ENCODE measurements around the gene ARFGEF3.

DNA sequence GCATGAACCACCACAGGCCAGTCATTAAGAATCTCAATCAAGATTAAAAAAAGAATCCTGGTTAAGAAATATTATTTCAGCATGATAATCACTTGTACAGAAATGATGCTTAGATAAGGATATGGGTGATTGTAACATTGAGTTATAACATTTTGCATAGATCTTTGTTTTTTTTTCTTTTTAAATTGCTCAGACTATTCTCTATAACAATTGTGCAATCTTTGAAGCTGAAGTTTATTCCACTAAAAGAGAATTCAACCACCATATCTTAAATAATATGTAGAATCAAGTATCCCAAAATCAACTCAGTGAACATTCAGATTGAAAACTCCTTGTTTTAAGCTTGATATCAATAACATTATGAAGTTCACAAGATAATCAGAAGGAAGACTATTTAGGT, 215.3 kb downstream of the ARFGEF3 start:
- no peak for TF ChIP-seq SETDB1 (IDR thresholded peaks at IDR 0.05; ENCODE audit: insufficient read length, low read length)
- TF ChIP-seq, protein P1, sequence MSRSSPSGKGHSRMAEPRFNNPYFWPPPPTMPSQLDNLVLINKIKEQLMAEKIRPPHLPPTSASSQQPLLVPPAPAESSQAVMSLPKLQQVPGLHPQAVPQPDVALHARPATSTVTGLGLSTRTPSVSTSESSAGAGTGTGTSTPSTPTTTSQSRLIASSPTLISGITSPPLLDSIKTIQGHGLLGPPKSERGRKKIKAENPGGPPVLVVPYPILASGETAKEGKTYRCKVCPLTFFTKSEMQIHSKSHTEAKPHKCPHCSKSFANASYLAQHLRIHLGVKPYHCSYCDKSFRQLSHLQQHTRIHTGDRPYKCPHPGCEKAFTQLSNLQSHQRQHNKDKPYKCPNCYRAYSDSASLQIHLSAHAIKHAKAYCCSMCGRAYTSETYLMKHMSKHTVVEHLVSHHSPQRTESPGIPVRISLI (tag by site-specific recombination; IDR thresholded peaks at IDR 0.05) = no peak
